Endometrial microvascular endothelial cells (primary cell): ENCODE data around the gene RORB. TPM values are rescaled to one million over a fixed set of nuclear protein-coding genes. Genes with fewer than 3 reads are reported as not detected.

ENCODE experiments used
- in situ Hi-C: cut with HindIII; loops from 2 replicates; pipeline ENCODE4 v1.10.0; 2017; ENCODE audit warnings: low sequenced_read_pairs, low pct_unique_long_range_greater_than_20kb; ENCODE audit errors: inconsistent ontology term
- total RNA-seq: library from RNA; depleted of rRNA; stranded (reverse); fragments of >200 nt; gene quantifications from one replicate; pipeline ENCODE4 v1.2.3, GENCODE V29; 2015; ENCODE audit errors: inconsistent ontology term

Gene RORB
- total RNA-seq, 1 donor from 2014 or later: not detected

GRCh38 chr9:74570879-74571512 is 73.9 kb downstream of the RORB start:
- in situ Hi-C loops: no loop called here

- in situ Hi-C loops: no loop called here
Observed at GRCh38 chr9:74573640-74574191, 76.6 kb downstream of the RORB start.

- in situ Hi-C loops: no loop called here
Observed at GRCh38 chr9:74576176-74576575, 79.0 kb downstream of the RORB start.

GRCh38 chr9:74577956-74578355 is 80.8 kb downstream of the RORB start:
- in situ Hi-C loops: no loop called here

- in situ Hi-C loops: no loop called here
Observed at GRCh38 chr9:74589576-74589975, 92.4 kb downstream of the RORB start.

- in situ Hi-C loops: no loop called here
Observed at GRCh38 chr9:74595286-74595685, 98.2 kb downstream of the RORB start.

GRCh38 chr9:74598874-74599273 is 101.7 kb downstream of the RORB start:
- in situ Hi-C loops: no loop called here

- in situ Hi-C loops: no loop called here
Observed at GRCh38 chr9:74609671-74610405, 112.7 kb downstream of the RORB start.

- in situ Hi-C loops: no loop called here
Observed at GRCh38 chr9:74610523-74611061, 113.5 kb downstream of the RORB start.

- in situ Hi-C loops: no loop called here
Observed at GRCh38 chr9:74630228-74630627, 133.1 kb downstream of the RORB start.

- in situ Hi-C loops: no loop called here
Observed at GRCh38 chr9:74639112-74639511, 142.0 kb downstream of the RORB start.

- in situ Hi-C loops: no loop called here
Observed at GRCh38 chr9:74642376-74642775, 145.2 kb downstream of the RORB start.

GRCh38 chr9:74643303-74643923 is 146.3 kb downstream of the RORB start:
- in situ Hi-C loops: no loop called here

- in situ Hi-C loops: no loop called here
Observed at GRCh38 chr9:74644023-74644422, 146.9 kb downstream of the RORB start.

- in situ Hi-C loops: no loop called here
Observed at GRCh38 chr9:74645007-74645639, 148.0 kb downstream of the RORB start.

- in situ Hi-C loops: no loop called here
Observed at GRCh38 chr9:74653410-74654080, 156.4 kb downstream of the RORB start.

GRCh38 chr9:74662674-74663073 is 165.5 kb downstream of the RORB start:
- in situ Hi-C loops: no loop called here

GRCh38 chr9:74663439-74663838 is 166.3 kb downstream of the RORB start:
- in situ Hi-C loops: no loop called here
